NOMO-1 (cell line): ENCODE data around the gene SLC25A10.
A peak's percentile ranks its signal among the peaks of the same experiment; 100 is the strongest.

Experiments
- DNase-seq, 2 experiments: peaks; one replicate each; lab custom pipeline; 2025; ENCODE audit not compliant: unreplicated experiment in 2 of 2; lab: John Stamatoyannopoulos, UW

The SLC25A10 gene

GRCh38 chr17:81711814-81712467 lies at the start of gene SLC25A10:
TSS of gene SLC25A10 (plus strand) at chr17:81712284. CDS start at chr17:81712427, 143 bp downstream.
- peak; percentile 69 to 82 for DNase-seq

GRCh38 chr17:81664051-81664470 lies 48.0 kb upstream of the SLC25A10 start:
- DNase-seq: no peak

GRCh38 chr17:81665205-81666091 lies 46.6 kb upstream of the SLC25A10 start:
- DNase-seq: peak in 1 of 2 experiments; percentile 18

- peak in 1 of 2 experiments; percentile 44 for DNase-seq
Observed at GRCh38 chr17:81666092-81666341, 46.1 kb upstream of the SLC25A10 start.

- peak; percentile 92 to 95 for DNase-seq
Observed at GRCh38 chr17:81666342-81667191, 45.5 kb upstream of the SLC25A10 start, which contains the start of the genes CCDC137 and OXLD1. TSS of gene CCDC137 (plus strand) at chr17:81666737. CDS start at chr17:81666767, 30 bp downstream. TSS of gene OXLD1 (minus strand) at chr17:81666605. CDS start at chr17:81666577, 28 bp downstream.

GRCh38 chr17:81667754-81668153 lies 44.3 kb upstream of the SLC25A10 start:
- DNase-seq: peak; percentile 10 to 54

GRCh38 chr17:81672504-81672903 lies 39.6 kb upstream of the SLC25A10 start:
- DNase-seq: no peak

GRCh38 chr17:81672954-81673353 lies 39.1 kb upstream of the SLC25A10 start:
- DNase-seq: no peak

GRCh38 chr17:81673561-81674258 lies 38.4 kb upstream of the SLC25A10 start:
- no peak for DNase-seq

GRCh38 chr17:81675515-81676221 lies 36.4 kb upstream of the SLC25A10 start:
- peak in 1 of 2 experiments; percentile 13 for DNase-seq

GRCh38 chr17:81676906-81677305 lies 35.2 kb upstream of the SLC25A10 start:
- no peak for DNase-seq

- DNase-seq: no peak
Observed at GRCh38 chr17:81680150-81680549, 31.9 kb upstream of the SLC25A10 start.

GRCh38 chr17:81681672-81682071 lies 30.4 kb upstream of the SLC25A10 start:
- no peak for DNase-seq

GRCh38 chr17:81682565-81683207 lies 29.4 kb upstream of the SLC25A10 start:
- no peak for DNase-seq

GRCh38 chr17:81683208-81683583 lies 28.9 kb upstream of the SLC25A10 start:
- DNase-seq: no peak

GRCh38 chr17:81683584-81684441 lies 28.3 kb upstream of the SLC25A10 start, which contains the start of the genes ARL16 and HGS:
TSS of gene ARL16 (minus strand) at chr17:81683797. CDS start at chr17:81683753, 44 bp downstream.
TSS of gene HGS (plus strand) at chr17:81684011. CDS start at chr17:81684067, 56 bp downstream.
- DNase-seq: peak; percentile 98 to 99

- DNase-seq: no peak
Observed at GRCh38 chr17:81684442-81684911, 27.6 kb upstream of the SLC25A10 start.

GRCh38 chr17:81685108-81685507 lies 27.0 kb upstream of the SLC25A10 start:
- DNase-seq: no peak
